SJSA1 (cell line): ENCODE data around the gene KIRREL2. TPM values are rescaled to one million over a fixed set of nuclear protein-coding genes. Genes with fewer than 3 reads are reported as not detected.

ENCODE experiments used
- total RNA-seq: library from RNA; depleted of rRNA; stranded (reverse); fragments of >200 nt; shearing (Covaris generic); gene quantifications from 2 replicates; pipeline ENCODE4 v1.2.3, GENCODE V29; 2014; rRNA removed

The KIRREL2 gene
- total RNA-seq, 1 experiment from 2014 or later: not detected

Other genes with a start within 250 kb of the KIRREL2 start
- gene HAUS5, start 244.2 kb upstream of the KIRREL2 start, total RNA-seq: 10.2 and 15.2 TPM in 2 replicates
- gene RBM42, start 227.9 kb upstream of the KIRREL2 start, total RNA-seq: 106 and 151 TPM in 2 replicates
- 0.82 and 9.0 TPM in 2 replicates for gene ETV2, start 215.2 kb upstream of the KIRREL2 start, total RNA-seq
- gene COX6B1, start 208.6 kb upstream of the KIRREL2 start, total RNA-seq: 364 and 463 TPM in 2 replicates
- gene UPK1A, start 190.4 kb upstream of the KIRREL2 start, total RNA-seq: not detected in 2 replicates
- gene ZBTB32, start 152.4 kb upstream of the KIRREL2 start, total RNA-seq: not detected in 2 replicates
- gene KMT2B, start 138.9 kb upstream of the KIRREL2 start, total RNA-seq: 4.9 and 7.4 TPM in 2 replicates
- gene IGFLR1, start 114.5 kb upstream of the KIRREL2 start, total RNA-seq: 3.7 and 8.5 TPM in 2 replicates
- 4.8 and 17.6 TPM in 2 replicates for gene U2AF1L4, start 111.5 kb upstream of the KIRREL2 start, total RNA-seq
- 16.6 and 28.7 TPM in 2 replicates for gene PSENEN, start 111.3 kb upstream of the KIRREL2 start, total RNA-seq
- 7.1 and 12.4 TPM in 2 replicates for gene LIN37, start 108.3 kb upstream of the KIRREL2 start, total RNA-seq
- gene HSPB6, start 99.9 kb upstream of the KIRREL2 start, total RNA-seq: not detected in 2 replicates
- 7.3 and 8.8 TPM in 2 replicates for gene PROSER3, start 98.7 kb upstream of the KIRREL2 start, total RNA-seq
- gene ARHGAP33, start 81.3 kb upstream of the KIRREL2 start, total RNA-seq: 3.7 and 4.6 TPM in 2 replicates
- not detected in 2 replicates for gene PRODH2, start 44.1 kb upstream of the KIRREL2 start, total RNA-seq
- gene NPHS1, start 4.4 kb upstream of the KIRREL2 start, total RNA-seq: not detected in 2 replicates
- 11.1 and 11.6 TPM in 2 replicates for gene APLP1, start 11.7 kb downstream of the KIRREL2 start, total RNA-seq
- gene NFKBID, start 43.6 kb downstream of the KIRREL2 start, total RNA-seq: 0.66 and 3.3 TPM in 2 replicates
- 9.1 TPM in 1 of 2 replicates, not detected in the other for gene HCST, start 45.6 kb downstream of the KIRREL2 start, total RNA-seq
- not detected in 2 replicates for gene TYROBP, start 51.4 kb downstream of the KIRREL2 start, total RNA-seq
- 3.8 and 5.7 TPM in 2 replicates for gene LRFN3, start 79.5 kb downstream of the KIRREL2 start, total RNA-seq
- 34.4 and 53.4 TPM in 2 replicates for gene SDHAF1, start 138.3 kb downstream of the KIRREL2 start, total RNA-seq
- 0.26 TPM in 1 of 2 replicates, not detected in the other for gene SYNE4, start 151.9 kb downstream of the KIRREL2 start, total RNA-seq
- 17.1 and 37.1 TPM in 2 replicates for gene ALKBH6, start 157.3 kb downstream of the KIRREL2 start, total RNA-seq
- gene CLIP3, start 176.0 kb downstream of the KIRREL2 start, total RNA-seq: 1.5 and 2.3 TPM in 2 replicates
- gene THAP8, start 197.4 kb downstream of the KIRREL2 start, total RNA-seq: 1.1 and 4.2 TPM in 2 replicates
- 21.4 and 23.3 TPM in 2 replicates for gene WDR62, start 198.0 kb downstream of the KIRREL2 start, total RNA-seq